HG03575 (cell line): Measurements from ENCODE around the gene NPM3.
"Not testable (repeated sequence)": the region's sequence is repeated elsewhere in the genome, so short reads cannot be mapped to it uniquely, and the experiment has no call there.

Source experiments
- ATAC-seq: cut with Tn5 transposase; IDR thresholded peaks from one replicate; pipeline ENCODE4 v1.9.1; 2021; ENCODE audit not compliant: unreplicated experiment, insufficient number of reproducible peaks, low FRiP score; ENCODE audit errors: extremely low read depth

Gene NPM3

DNA sequence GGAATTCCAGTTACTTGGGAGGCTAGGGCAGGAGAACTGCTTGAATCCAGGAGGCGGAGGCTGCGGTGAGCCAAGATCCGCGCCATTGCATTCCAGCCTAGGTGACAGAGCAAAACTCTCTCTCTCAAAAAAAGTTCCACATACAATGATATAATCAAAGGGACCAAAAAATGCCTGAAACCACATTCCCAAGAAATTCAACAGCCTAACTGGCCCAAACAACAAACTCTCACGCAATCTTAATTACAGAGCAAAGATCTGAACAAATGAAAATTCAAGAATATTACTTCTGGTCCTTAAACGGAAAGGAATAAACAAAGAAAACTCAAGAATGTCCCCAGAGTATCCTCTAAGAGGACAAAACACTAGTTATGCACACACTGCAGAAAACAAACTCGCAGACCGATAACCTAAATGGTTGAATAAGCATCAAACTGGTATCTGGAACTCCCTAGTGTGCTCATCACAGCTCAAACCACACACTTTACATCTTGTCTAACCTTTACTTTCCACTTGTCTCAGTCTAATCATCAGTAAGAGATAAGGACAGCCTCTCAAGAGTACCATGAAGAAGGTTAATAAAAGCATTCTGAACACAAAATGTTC is 31.3 kb upstream of the NPM3 start:
- no peak for ATAC-seq

DNA sequence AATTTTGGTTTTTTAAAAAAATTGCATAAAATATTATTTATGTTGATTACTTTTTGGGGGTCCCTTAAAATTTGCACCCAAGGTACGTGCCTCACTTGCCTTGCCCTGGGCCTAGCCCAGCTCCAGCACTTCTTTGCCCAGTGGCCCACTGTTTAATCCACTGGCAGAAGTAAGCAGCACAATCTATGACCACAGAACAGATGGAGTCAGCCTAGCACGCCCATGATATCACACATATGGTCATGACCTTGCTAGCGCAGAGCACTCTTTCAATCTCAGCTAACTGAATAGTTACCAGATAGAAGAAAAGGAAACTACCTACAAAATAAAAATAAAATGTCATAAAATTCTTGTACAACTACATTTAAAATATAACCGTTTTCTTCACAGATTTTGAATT is 29.4 kb upstream of the NPM3 start:
- ATAC-seq: no peak

DNA sequence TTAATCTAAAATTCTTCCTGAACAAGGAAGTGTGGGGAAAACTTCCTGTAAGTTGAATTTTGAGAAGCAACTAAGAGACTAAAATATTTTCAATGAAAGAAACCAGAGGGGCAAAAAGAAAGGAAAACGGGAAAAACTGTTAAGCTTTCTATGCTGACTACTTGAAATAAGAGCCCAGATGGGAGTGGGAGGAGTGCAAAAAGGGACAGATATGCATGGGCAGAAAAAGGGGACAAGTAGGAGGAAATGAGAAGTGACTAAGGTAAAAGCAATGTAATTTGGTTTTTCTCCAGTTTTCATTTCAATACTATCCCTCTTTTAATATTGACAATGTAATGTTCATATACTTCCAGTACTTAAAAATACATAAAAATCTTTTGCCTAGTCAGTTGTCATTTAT is 23.9 kb upstream of the NPM3 start:
- ATAC-seq: no peak

DNA sequence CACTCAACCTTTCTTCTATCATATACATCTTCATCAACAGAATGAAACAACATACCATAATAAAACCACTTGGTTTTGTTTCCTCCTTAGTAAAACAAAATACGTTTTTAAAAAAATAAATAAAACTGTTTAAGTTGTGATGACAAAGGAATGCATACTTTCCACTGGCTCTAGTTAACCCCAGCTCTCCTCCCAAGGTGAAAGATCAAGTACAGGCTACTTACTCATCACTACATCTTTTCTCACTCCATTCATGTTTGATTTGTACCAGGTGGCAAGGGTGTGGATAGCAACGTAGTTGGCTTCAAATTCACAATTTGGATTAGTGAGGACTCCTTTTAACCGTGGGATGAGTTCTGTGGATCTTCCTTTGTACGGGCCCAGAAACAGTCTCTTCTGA is 20.3 kb upstream of the NPM3 start:
- ATAC-seq: no peak

DNA sequence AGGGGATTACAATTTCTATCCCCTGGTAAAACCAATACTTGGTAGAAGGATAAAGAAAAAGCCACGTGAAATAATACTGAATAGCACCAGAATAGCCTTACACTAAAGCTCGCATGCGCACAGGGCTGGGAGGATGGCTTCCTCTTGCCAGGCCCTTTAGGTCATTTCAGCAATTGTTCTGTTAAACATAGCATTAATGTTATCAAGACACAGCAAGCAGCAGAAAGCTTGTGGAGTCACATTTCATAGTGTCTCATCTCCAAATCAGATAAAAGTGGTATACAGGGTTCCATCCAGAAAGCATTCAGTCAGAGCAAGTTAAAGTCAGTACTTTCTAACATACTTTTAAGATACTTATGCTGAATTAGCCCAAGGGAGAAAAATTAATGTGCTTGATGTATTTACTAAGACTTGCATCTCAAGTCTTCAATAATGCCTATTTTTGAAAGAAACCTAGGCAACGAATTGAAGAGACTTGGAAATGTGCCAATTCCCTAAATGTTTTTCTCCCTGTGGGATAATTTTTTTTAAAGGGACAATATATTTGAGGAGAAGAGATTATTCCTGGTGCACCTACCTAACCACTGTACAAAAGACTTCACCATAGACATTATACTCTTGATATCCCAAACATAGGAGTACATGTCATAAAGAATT is 14.3 kb upstream of the NPM3 start:
- ATAC-seq: no peak

DNA sequence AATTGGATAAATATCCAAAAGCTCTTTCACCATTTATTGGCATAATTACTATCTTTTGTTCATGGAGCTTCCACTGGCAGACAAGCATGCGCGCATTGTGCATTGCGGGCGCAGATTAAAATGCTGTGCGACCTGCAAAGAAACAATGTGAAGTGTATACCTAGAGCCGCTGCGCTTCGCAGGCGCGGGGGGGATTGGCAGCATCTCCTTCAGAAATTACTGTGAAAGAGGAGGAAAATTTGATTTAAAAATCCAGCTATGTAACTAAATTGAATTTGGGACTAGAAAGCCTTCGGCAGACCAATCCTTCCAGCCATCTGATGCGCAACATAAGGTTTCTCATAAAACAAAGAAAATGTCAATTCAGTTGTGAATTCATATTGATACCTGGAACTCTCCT is 10.3 kb upstream of the NPM3 start:
- no peak for ATAC-seq

DNA sequence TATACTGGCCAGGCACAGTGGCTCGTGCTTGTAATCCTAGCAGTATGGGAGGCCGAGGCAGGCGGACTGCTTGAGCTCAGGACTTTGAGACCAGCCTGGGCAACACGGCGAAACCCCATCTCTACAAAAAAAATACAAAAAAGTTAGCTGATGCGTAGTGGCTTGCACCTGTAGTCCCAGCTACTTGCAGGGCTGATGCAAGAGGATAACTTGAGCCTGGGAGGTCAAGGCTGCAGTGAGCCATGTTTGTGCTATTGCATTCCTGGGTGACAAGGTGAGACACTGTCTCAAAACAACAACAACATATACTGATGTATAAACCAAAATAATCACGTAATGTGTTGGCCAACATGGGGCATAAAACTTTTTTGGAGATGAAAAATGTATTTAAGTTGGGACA is 6.4 kb upstream of the NPM3 start:
- ATAC-seq: no peak

DNA sequence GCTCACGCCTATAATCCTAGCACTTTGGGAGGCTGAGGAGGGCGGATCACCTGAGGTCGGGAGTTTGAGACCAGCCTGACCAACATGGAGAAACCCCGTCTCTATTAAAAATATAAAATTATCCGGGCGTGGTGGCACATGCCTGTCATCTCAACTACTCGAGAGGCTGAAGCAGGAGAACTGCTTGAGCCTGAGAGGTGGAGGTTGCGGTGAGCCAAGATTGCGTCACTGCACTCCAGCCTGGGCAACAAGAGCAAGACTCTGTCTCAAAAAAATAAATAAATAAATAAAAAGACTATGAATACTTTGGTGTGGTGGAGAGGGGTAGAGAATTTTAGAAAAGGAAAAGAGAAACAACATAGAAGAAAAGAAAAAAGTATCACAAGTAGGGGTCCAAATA is 6.0 kb upstream of the NPM3 start:
- not testable (repeated sequence) for ATAC-seq

DNA sequence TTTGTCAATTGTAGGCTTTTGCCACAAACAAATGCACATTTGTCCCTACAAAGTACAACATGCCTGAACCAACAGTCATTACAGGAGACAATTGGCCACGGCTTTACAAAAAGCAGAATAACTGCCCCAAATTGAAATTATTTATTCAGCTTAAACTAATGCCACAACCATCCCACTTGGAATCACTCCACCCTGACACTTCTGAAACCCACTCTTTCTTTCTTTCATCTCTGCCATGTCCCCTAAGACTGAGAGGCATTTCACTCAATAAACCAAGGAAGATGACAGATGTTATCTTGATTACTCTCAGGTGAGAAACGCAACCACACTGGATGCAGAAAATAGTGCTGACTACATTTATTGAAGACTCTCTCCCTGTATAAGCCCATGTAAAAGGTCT is 2.6 kb upstream of the NPM3 start:
- ATAC-seq: no peak

DNA sequence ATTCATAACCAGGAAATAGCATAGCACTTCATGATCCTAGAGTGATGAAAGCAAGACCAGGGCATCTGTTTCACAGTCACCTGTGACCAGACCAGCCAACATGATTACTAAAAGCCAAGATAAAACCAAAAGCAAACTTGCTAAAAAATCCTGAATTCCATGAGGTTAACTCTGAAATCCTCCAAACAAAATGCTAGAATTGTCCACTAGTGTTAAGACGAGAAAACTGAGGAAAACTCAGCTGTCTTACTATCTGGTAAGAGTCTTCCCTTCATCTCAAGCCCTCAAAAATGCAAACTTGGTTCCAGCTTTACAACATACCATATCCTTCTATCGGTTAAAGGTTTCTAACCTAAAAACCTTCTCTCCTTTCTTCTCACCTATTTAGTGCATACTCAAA is 1.3 kb upstream of the NPM3 start:
- ATAC-seq: no peak

DNA sequence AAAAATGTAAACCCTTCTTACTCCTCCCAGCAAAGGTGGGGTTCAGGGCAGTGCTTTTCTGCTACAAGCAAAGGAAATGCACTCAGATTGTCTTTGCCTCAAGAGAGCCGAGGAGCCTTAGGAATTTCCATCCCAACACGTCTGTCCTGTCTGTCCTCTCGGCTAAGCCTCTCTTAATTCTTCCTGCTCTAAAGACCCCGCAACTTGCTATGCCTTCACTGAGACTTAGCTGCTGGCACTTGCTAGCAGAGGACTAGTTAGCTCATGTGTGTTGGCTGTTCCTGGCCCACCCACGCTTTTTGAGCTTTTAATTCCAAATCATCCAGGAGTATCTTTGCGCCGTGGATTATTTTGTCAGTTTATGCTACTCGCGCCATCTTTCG is 481 bp upstream of the NPM3 start:
- ATAC-seq: no peak

DNA sequence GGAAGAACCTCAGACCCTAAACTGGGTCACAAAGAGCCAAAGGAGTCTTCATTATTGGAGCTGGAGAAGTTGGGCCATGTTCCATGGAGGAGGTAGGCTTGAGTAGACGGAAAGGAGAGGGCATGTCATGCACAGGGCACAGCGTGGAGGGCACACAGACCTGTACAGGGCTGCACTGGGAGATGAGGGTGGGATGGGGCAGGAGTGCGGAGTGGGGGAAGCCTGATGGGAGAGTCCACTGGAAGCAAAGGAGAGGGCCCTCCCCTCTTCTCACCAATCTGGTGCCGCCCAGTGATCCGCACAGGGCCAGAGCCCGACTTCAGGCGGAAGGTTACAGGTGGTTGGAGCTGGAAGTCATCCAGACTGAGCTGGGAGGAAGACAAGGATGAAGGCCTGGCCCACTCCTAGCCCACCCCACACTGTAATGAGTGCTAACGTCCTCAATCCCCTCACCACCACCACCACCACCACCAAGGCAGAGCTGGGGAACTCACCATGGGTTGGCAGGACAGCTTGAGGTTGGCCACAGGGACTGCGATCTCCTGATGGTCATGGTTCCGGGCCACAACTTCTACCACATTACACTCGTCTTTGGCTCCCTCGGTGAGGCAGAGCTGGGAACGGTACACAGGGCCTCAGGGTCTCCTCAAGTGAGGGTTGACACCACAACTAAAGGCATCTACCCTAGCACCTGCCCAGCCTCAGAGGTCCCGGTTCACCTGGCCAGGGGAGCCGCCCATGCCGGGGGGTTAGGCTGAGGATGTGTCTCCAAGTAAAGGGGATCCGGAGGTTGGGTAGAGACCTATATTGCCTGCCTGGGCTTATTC is 1.0 kb downstream of the NPM3 start:
- ATAC-seq: no peak

DNA sequence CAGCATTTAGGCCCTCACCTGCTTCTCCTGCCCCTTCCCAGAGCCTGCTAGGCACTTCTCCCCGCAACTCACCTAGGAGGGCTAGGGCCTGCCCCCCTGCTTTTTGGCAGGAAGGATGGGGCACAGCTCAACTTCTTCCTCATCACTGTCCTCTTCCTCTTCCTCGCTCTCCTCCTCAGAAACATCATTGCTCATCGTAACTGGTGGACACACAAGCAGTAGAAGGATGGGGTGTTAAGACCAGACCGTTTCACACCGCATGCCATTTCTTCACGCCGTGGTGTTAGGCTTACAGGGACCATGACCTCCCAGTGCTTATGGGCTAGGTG is 1.6 kb downstream of the NPM3 start:
- no peak for ATAC-seq

DNA sequence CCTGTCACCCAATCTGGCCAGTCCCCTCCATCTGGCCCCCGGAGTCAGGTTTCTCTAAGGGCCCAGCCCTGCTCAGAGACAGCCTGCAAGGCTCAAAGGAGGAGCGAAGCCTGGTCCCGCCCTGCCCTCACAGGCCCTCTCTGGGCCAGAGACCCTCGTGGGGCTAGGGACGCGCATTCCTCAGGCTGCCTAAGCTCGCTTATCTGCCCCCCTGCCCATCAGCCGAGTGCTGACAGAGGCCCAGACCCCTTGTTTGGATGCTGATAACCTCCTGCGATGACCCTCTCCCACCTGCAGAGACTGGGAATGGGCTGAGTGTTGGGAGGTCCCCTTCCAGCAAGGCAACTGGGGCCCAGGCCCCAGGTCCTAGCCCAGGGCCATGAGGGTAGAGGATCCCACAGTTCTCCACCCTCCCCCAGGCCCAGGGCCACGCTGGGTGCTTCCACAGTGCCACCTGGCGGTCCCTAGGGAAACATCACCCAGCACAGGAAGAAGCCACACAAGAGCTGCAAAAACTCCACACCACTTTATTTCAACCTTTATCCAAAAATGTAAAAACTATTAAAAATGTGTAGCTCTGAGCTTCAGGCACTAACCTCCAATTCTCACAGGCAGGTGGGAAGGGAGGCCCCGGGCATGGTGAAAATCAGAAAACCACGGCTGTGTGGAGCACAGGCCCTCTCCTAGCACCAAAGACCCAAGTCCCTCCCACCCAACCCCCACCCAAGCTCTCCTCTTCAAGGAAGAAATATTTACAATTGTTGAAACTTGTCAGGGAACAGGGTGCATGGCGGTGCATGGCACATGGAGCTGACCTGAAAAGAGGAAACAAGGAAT is 2.2 kb downstream of the NPM3 start:
- no peak for ATAC-seq

DNA sequence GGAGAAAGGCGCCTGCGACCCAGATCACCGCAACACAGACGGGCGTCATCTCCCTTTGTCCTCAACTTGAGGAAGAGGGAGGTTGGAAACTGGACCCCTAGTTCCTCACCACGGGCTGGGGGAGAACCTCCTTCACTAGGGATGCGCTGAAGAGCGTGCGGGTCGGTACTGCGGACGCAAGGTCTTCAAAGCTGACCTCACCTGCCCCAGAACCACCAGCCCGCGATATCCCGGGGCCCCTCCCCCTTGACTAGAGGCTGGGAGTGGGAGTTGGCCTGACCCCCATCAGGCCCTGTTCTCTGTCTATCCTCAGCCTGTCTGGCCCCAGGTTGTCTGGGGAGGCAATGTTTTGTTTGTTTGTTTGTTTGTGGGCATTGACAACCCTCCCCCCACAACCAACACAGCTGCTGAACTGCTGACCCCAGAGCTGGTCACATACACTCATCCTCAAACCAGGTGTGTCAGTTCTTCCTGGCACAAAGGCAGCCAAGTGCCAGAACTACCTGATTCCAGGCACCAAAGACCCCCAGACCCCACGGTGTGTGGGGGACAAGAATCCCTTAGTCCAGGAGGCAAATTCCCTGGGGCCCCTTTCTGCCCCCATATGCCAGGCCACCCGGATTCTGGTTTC is 2.9 kb downstream of the NPM3 start:
- ATAC-seq: no peak

DNA sequence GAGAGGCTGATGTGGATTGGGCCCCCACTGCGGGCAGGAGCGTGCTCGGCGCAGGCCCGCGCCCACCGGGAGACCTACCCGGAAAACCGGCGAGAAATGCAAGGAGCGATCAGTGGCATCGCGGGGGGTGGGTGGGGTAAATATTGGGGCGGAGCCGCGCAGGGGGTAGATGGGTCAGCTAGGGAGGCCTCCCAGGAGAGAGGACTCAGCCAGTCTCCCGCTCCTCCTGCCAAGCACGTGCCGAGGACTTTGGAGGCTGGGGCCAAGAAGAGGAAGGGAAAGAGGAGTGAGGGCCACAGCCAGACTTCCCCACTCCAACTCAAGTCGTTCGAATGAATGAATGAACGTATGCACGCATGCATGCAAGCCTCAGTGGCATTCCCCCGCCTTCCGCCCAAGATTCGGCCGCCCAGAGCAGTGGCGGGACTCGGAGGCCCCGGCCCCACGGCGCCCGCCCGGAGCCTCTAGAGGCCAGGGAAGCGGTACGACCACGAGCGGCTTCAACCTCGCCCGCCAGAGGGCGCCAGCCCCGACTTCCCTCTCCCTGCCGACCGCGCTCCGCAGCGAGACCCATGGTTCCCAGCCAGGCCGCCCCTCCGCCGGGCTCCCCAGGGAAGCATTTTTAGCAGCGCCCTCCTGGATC is 3.6 kb downstream of the NPM3 start:
- ATAC-seq: no peak

DNA sequence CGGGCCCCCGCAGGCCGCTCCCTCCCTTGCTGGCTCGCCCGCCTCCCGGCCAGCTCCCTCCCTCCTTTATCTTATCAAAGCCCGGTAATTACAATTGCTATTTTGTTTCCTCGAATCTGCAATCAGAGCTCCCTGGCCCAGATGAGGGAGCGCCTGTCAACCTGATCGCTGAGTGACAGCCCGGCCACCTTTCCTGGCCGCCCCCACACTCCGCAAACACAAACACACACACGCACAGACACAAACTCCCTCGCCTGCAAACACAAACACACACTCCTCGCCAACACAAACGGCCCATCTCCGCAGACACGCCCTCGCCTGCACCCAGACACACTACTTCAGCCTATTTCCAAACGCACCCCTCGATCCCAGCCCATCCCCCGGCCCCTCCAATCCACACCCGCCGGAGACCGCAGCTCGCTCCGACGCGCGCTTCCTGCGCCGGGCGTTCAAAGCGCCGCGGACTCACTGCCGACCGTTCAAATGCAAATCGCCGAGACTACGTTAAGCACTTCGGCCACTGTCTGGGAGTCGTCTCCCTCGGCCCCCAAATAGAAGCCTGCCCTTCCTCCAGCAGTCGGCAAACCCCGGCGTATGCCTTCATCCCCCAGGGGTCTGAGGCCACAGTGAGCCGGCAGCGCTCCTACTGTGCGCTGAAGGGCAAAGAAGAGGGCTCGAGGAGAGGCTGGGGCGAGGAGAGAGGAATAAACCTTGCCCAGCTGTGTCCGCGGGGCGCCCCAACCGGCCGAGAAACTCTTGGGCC is 4.3 kb downstream of the NPM3 start:
- no peak for ATAC-seq

DNA sequence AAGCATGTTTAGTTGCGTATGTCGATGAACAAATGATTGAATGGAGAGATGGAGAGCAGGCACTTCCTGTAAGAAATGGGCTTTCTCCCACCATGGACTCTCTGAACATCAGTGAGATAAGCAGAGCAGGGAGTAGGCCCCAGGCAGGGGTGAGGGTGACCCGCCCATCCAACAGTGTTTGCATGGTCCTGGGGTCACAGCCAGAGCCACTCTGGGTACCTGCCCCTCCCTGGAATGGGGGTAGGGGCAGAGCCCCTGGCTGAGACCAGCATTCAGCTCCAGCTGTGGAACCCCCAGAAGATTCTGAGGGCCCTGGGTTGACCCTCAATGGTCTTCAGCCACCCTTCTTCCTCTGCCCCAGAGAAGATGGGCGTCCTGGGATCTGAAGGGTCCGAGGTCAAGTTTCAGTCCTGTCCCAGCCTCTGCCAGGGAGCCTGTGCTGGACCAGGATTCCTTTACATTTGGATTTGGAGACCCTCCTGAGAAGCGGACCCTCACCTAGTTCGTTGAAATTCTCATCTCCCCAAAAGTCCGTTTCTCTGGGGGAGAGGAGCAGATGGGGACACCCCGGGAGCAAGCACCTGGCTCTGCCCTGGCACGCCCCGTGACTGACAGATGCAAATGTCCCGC is 5.0 kb downstream of the NPM3 start:
- ATAC-seq: no peak
